Natural killer cell treated with Interleukin-12 subunit alpha and Interleukin-12 subunit beta and Interleukin-15 and Interleukin-18, amount 100 ng/mL, for 72 hours (primary cell): ENCODE measurements around the gene OR1E1. TPM values are rescaled to one million over a fixed set of nuclear protein-coding genes. Genes with fewer than 3 reads are reported as not detected.
"Not testable (repeated sequence)": the region's sequence is repeated elsewhere in the genome, so short reads cannot be mapped to it uniquely, and the experiment has no call there.

Experiments used
- ATAC-seq, 2 donors: fragments of 150-1000 bp; cut with Tn5 transposase in 1 of 2; sonication (Bioruptor Pico), chemical (Tn5 transposase) in 1 of 2; 2 replicates each; pipeline ENCODE4 v1.10.0; 2021
- DNase-seq: peaks from one replicate; pipeline ENCODE4 v3.0.0; 2022; ENCODE audit warnings: low spot score
- H3K27ac Mint-ChIP-seq, 2 donors: 1 replicate in 1 of 2; 2 replicates in 1 of 2; pipeline ENCODE4 v1.8.0; 2022; ENCODE audit warnings: mixed read lengths in 2 of 2, mild to moderate bottlenecking in 1 of 2, moderate library complexity in 1 of 2
- H3K27me3 Mint-ChIP-seq, 2 donors: 1 replicate in 1 of 2; 2 replicates in 1 of 2; pipeline ENCODE4 v1.8.0; 2022; ENCODE audit warnings: mixed read lengths in 2 of 2
- H3K36me3 Mint-ChIP-seq: one replicate; pipeline ENCODE4 v1.8.0; 2022; ENCODE audit warnings: mixed read lengths
- H3K4me1 Mint-ChIP-seq, 2 donors: 1 replicate in 1 of 2; 2 replicates in 1 of 2; pipeline ENCODE4 v1.8.0; 2022; ENCODE audit warnings: low read depth in 2 of 2, mixed read lengths in 2 of 2, mild to moderate bottlenecking in 1 of 2
- H3K4me3 Mint-ChIP-seq: one replicate; pipeline ENCODE4 v1.8.0; 2022; ENCODE audit warnings: mixed read lengths
- H3K9me3 Mint-ChIP-seq: 2 replicates; pipeline ENCODE4 v1.8.0; 2022; ENCODE audit warnings: mixed read lengths
- total RNA-seq, 2 donors: library from RNA; stranded (reverse); gene quantifications; one replicate each; pipeline ENCODE4 v1.2.3, GENCODE V29; 2022

Gene OR1E1
- total RNA-seq, 2 donors from 2014 or later: not detected

- no peak for ATAC-seq
- no peaks in the 10 kb centered on the region for H3K36me3 Mint-ChIP-seq
These were observed 8.4 kb downstream of the OR1E1 start for GRCh38 chr17:3389791-3390190.

GRCh38 chr17:3385869-3386816 is 12.1 kb downstream of the OR1E1 start, which contains the start of gene OR3A2:
Gene OR3A2 (minus strand): TSS chr17:3386308.
- Mint-ChIP-seq H3K27me3 (peaks cover 33 to 60% of the 10 kb centered on the region in 2 donors), H3K4me3 (no peak within 1 kb of the TSS), H3K4me1 (no peaks in the 10 kb centered on the region), H3K36me3 (no peaks in the 10 kb centered on the region), H3K27ac (no peak within 1 kb of the TSS), H3K9me3 (no peaks in the 10 kb centered on the region)
- DNase-seq (no peak), ATAC-seq (peak; percentile 54 to 90)

More at GRCh38 chr17:3389791-3390190, 8.4 kb downstream of the OR1E1 start:
- H3K4me3 Mint-ChIP-seq: no peak overlapping the region
- DNase-seq: no peak
- peaks cover 31 to 58% of the 10 kb centered on the region in 2 donors for H3K27me3 Mint-ChIP-seq
- no peaks in the 10 kb centered on the region for H3K9me3 Mint-ChIP-seq
- no peaks in the 10 kb centered on the region for H3K4me1 Mint-ChIP-seq
- H3K27ac Mint-ChIP-seq: no peak overlapping the region

DNA sequence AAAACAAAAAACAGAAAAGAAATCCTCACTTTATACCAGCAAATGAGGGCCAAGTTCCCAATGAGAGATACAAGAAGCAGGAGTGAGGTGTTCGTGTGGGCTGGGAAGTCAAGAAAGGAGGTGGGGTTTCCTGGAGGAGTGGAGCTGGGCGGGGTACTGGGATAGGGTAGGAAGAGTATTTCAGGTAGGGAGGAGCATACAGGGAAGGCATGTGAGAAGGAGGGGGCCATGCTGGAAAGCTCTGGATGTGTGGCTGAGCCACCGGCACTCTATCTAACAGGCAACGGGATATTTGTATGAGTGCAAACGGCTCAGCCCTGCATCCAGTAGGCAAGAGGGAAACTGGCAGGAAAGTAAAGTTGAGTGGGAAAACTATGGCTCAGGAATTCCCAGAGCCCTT is 16.3 kb downstream of the OR1E1 start:
- ATAC-seq (no peak), DNase-seq (no peak)
- no peak overlapping the region for H3K27ac Mint-ChIP-seq
- no peaks in the 10 kb centered on the region for H3K4me1 Mint-ChIP-seq
- peaks cover 33 to 66% of the 10 kb centered on the region in 2 donors for H3K27me3 Mint-ChIP-seq
- H3K36me3 Mint-ChIP-seq: no peaks in the 10 kb centered on the region
- no peak overlapping the region for H3K4me3 Mint-ChIP-seq
- H3K9me3 Mint-ChIP-seq: no peaks in the 10 kb centered on the region

DNA sequence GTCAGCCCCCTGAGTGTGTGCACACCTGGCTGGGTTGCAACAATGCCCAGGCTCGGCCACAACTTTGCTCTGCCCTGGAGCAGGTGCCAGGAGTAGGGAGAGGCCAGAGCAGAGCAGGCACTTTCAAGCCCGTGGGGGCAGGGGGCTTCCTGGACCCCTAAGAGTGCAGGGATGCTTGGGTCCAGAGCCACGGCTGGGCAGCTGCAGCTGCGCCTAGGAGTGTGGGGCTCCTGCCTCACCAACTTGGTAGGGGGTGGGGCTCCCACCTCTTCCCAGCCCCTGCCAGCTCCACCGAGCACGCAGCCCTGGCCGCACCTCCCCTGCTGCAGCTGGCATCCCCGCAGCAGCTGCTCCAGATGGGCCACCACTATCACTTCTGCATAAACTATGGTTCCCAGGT is 19.9 kb downstream of the OR1E1 start:
- peak in 1 of 2 donors; percentile 39 for ATAC-seq

GRCh38 chr17:3371167-3371566 is 27.0 kb downstream of the OR1E1 start:
- H3K9me3 Mint-ChIP-seq, H3K4me3 Mint-ChIP-seq, H3K4me1 Mint-ChIP-seq, DNase-seq, H3K27ac Mint-ChIP-seq, ATAC-seq: not testable (repeated sequence)
- Mint-ChIP-seq H3K27me3 (peaks cover 19 to 35% of the 10 kb centered on the region in 2 donors), H3K36me3 (peaks cover 14% of the 10 kb centered on the region)

More for the DNA sequence above, 19.9 kb downstream of the OR1E1 start:
- Mint-ChIP-seq H3K9me3 (no peaks in the 10 kb centered on the region), H3K27me3 (peaks cover 23 to 60% of the 10 kb centered on the region in 2 donors), H3K4me3 (no peak overlapping the region), H3K27ac (no peak overlapping the region), H3K4me1 (no peaks in the 10 kb centered on the region), H3K36me3 (peaks cover 9% of the 10 kb centered on the region)
- no peak for DNase-seq

Other genes starting within 250 kb of the OR1E1 start
- not detected for gene OR1A2, start 200.9 kb downstream of the OR1E1 start, total RNA-seq
- not detected for gene OR1A1, start 190.7 kb downstream of the OR1E1 start, total RNA-seq
- gene OR3A1, start 100.0 kb downstream of the OR1E1 start, total RNA-seq: under 1 TPM in 1 of 2 donors, not detected in 1; 0.57 TPM
- 1 to 10 TPM in 1 of 2 donors, not detected in 1; 2.6 TPM for gene OR3A2, start 12.1 kb downstream of the OR1E1 start, total RNA-seq
- not detected for gene OR3A3, start 13.0 kb upstream of the OR1E1 start, total RNA-seq
- gene OR1E2, start 35.4 kb upstream of the OR1E1 start, total RNA-seq: not detected
- not detected for gene SPATA22, start 73.4 kb upstream of the OR1E1 start, total RNA-seq
- gene ASPA, start 77.6 kb upstream of the OR1E1 start, total RNA-seq: not detected
- gene TRPV3, start 159.4 kb upstream of the OR1E1 start, total RNA-seq: 1 to 10 TPM; 6.5 to 9.7 TPM
- gene TRPV1, start 211.0 kb upstream of the OR1E1 start, total RNA-seq: 100 to 1,000 TPM in 1 of 2 donors, 10 to 100 TPM in 1; 94.3 to 123 TPM
- 100 to 1,000 TPM in 1 of 2 donors, 10 to 100 TPM in 1; 67.2 to 121 TPM for gene SHPK, start 237.8 kb upstream of the OR1E1 start, total RNA-seq
- 10 to 100 TPM; 11.1 to 24.5 TPM for gene CTNS, start 238.3 kb upstream of the OR1E1 start, total RNA-seq